AG04450 (cell line): ENCODE results near the gene OR4F15. TPM values are rescaled to one million over a fixed set of nuclear protein-coding genes. Genes with fewer than 3 reads are reported as not detected.
A peak's percentile ranks its signal among the peaks of the same experiment; 100 is the strongest.

Experiments
- CTCF ChIA-PET: fragments of 300-600, 350-600 bp; formaldehyde crosslinking; extraction: SDS; loops from one replicate; lab custom pipeline; 2022; ENCODE audit warnings: antibody characterized with exemption, inconsistent platforms; lab: Charles Lee
- POLR2A ChIA-PET: fragments of 350-600 bp; formaldehyde crosslinking; extraction: SDS; loops from one replicate; lab custom pipeline; 2021; ENCODE audit warnings: antibody characterized with exemption, inconsistent platforms; lab: Yijun Ruan, JAX
- DNase-seq: peaks from one replicate; pipeline ENCODE4 v3.0.0-alpha.2; 2011; ENCODE audit warnings: low read depth, low spot score
- H3K27ac ChIP-seq: one replicate; pipeline ENCODE4 v1.5.1; 2012; ENCODE audit warnings: low read depth, low read length, control low read depth
- H3K27me3 ChIP-seq: one replicate; pipeline ENCODE4 v1.6.0; 2012; ENCODE audit warnings: low read length; ENCODE audit not compliant: control insufficient read depth, insufficient read depth
- H3K4me3 ChIP-seq: 2 replicates; pipeline ENCODE4 v1.5.1; 2011; ENCODE audit warnings: mild to moderate bottlenecking, low read depth, low read length, control low read depth
- H3K9me3 ChIP-seq: 2 replicates; pipeline ENCODE4 v1.5.1; 2012; ENCODE audit warnings: low read length; ENCODE audit not compliant: control insufficient read depth, insufficient read depth
- CTCF ChIP-seq: IDR thresholded peaks from 2 replicates; pipeline ENCODE4 v1.5.1; 2011; ENCODE audit warnings: low read depth, low read length, control low read depth, inconsistent platforms
- polyA plus RNA-seq: library from polyadenylated mRNA; depleted of rRNA; stranded (reverse); fragments of >200 nt; gene quantifications from 2 replicates; pipeline ENCODE4 v1.2.3, GENCODE V29; 2011

OR4F15 gene
- polyA plus RNA-seq, 1 experiment, result 0.05 TPM

- H3K27me3 ChIP-seq, result no peaks in the 10 kb centered on the region
- peaks cover 3% of the 10 kb centered on the region; the same call in 1 of the 2 replicates for H3K9me3 ChIP-seq
- peak overlapping the region; percentile 78 for H3K27ac ChIP-seq
- ChIA-PET CTCF (interaction anchor here (0.6 kb wide), 1 partner anchor 13 kb away, joined by 3 read pairs; no protein-coding TSS in a partner anchor), POLR2A (interaction anchor here (1.5 kb wide), 1 partner anchor 12 kb away, joined by 3 read pairs; no protein-coding TSS in a partner anchor)
- H3K4me3 ChIP-seq, result no peak overlapping the region
- no peak for TF ChIP-seq CTCF
- peak; percentile 54 for DNase-seq
These were observed 4.6 kb upstream of the OR4F15 start for GRCh38 chr15:101807345-101807945.

GRCh38 chr15:101808201-101808600 lies 3.8 kb upstream of the OR4F15 start:
- Histone ChIP-seq H3K4me3 (no peak overlapping the region), H3K27me3 (no peaks in the 10 kb centered on the region), H3K9me3 (peaks cover 3% of the 10 kb centered on the region; the same call in 1 of the 2 replicates), H3K27ac (peak overlapping the region; percentile 79)
- DNase-seq, result peak; percentile 48
- POLR2A ChIA-PET, result interaction anchor here (1.5 kb wide), 1 partner anchor 13 kb away, joined by 3 read pairs; no protein-coding TSS in a partner anchor
- CTCF ChIA-PET, result no interaction called here
- no peak for TF ChIP-seq CTCF

GRCh38 chr15:101810456-101810855 lies 1.5 kb upstream of the OR4F15 start:
- H3K4me3 ChIP-seq, result no peak overlapping the region
- no peak for TF ChIP-seq CTCF
- H3K27ac ChIP-seq, result no peak overlapping the region
- POLR2A ChIA-PET, result no interaction called here
- peaks cover 3% of the 10 kb centered on the region; the same call in 1 of the 2 replicates for H3K9me3 ChIP-seq
- H3K27me3 ChIP-seq, result no peaks in the 10 kb centered on the region
- no peak for DNase-seq
- CTCF ChIA-PET, result no interaction called here

GRCh38 chr15:101810876-101811275 lies 1.1 kb upstream of the OR4F15 start:
- POLR2A ChIA-PET, result no interaction called here
- no peak overlapping the region for H3K4me3 ChIP-seq
- CTCF ChIA-PET, result no interaction called here
- peaks cover under 1% of the 10 kb centered on the region; the same call in 1 of the 2 replicates for H3K9me3 ChIP-seq
- no peak overlapping the region for H3K27ac ChIP-seq
- TF ChIP-seq CTCF, result no peak
- no peak for DNase-seq
- no peaks in the 10 kb centered on the region for H3K27me3 ChIP-seq

- TF ChIP-seq CTCF, result no peak
- DNase-seq, result peak; percentile 65
- ChIA-PET POLR2A (interaction anchor here (1.0 kb wide), 1 partner anchor 13 kb away, joined by 8 read pairs; no protein-coding TSS in a partner anchor), CTCF (interaction anchor here (0.7 kb wide), 1 partner anchor 96 kb away, joined by 3 read pairs; no protein-coding TSS in a partner anchor)
- Histone ChIP-seq H3K9me3 (no peaks in the 10 kb centered on the region), H3K4me3 (no peak overlapping the region), H3K27ac (no peak overlapping the region), H3K27me3 (no peaks in the 10 kb centered on the region)
These were observed 2.0 kb downstream of the OR4F15 start for GRCh38 chr15:101813803-101814534.
